T-cell (primary cell): Measurements from ENCODE around the gene PPDPF. TPM values are rescaled to one million over a fixed set of nuclear protein-coding genes. Genes with fewer than 3 reads are reported as not detected.

Experiments
- ATAC-seq, 4 experiments: fragments of 200-7000 bp in 3 of 4; fragments of 150-1000 bp in 1 of 4; cut with Tn5 transposase; replicated peaks in 1 of 4; 1 replicate in 3 of 4; 2 replicates in 1 of 4; pipeline ENCODE4 v1.10.0; 2021; ENCODE audit warnings: moderate library complexity in 3 of 4, mild to moderate bottlenecking in 2 of 4, moderate number of reproducible peaks in 1 of 4
- CTCF ChIA-PET, 2 donors: fragments of 300-600 bp; sonication (Branson Sonifier 250); formaldehyde crosslinking; loops; one replicate each; lab custom pipeline; 2022; ENCODE audit warnings: antibody characterized with exemption in 2 of 2; lab: Charles Lee
- POLR2A ChIA-PET, 2 donors: fragments of 300-600 bp; sonication (Branson Sonifier 250); formaldehyde crosslinking; loops; one replicate each; lab custom pipeline; 2022; ENCODE audit warnings: antibody characterized with exemption in 2 of 2; lab: Charles Lee
- DNase-seq, 35 experiments: peaks; one replicate each; pipeline versions ENCODE4 v3.0.0 to v3.0.0-alpha.2; 2013 to 2023
- H3K27ac ChIP-seq: one replicate; pipeline ENCODE4 v1.5.1; 2013; ENCODE audit warnings: low read length
- H3K27me3 ChIP-seq, 2 experiments: replicated peaks in 1 of 2; 1 replicate in 1 of 2; 2 replicates in 1 of 2; pipeline versions ENCODE4 v1.6.1 to v1.7.0; 2013; ENCODE audit warnings: low read length in 1 of 2, mixed read lengths in 1 of 2; ENCODE audit not compliant: control insufficient read depth in 2 of 2, insufficient read depth in 2 of 2; ENCODE audit errors: extremely low read depth in 1 of 2
- H3K36me3 ChIP-seq, 2 donors: 1 replicate in 1 of 2; 2 replicates in 1 of 2; pipeline versions ENCODE4 v1.6.1 to v1.7.0; 2013; ENCODE audit warnings: low read length in 1 of 2; ENCODE audit not compliant: control insufficient read depth in 2 of 2, insufficient read depth in 1 of 2; ENCODE audit errors: extremely low read depth in 1 of 2
- H3K4me1 ChIP-seq, 2 experiments: 1 replicate in 1 of 2; 2 replicates in 1 of 2; pipeline versions ENCODE4 v1.6.1 to v1.7.0; 2013; ENCODE audit warnings: low read length in 2 of 2, mixed read lengths in 1 of 2; ENCODE audit not compliant: insufficient read depth in 2 of 2, control insufficient read depth in 1 of 2; ENCODE audit errors: extremely low read depth in 1 of 2
- H3K4me3 ChIP-seq, 2 donors: 1 replicate in 1 of 2; 2 replicates in 1 of 2; pipeline versions ENCODE4 v1.5.1 to v1.7.0; 2013; ENCODE audit warnings: mild to moderate bottlenecking in 2 of 2, low read length in 1 of 2, moderate library complexity in 1 of 2; ENCODE audit not compliant: control insufficient read depth in 1 of 2; ENCODE audit errors: extremely low read depth in 1 of 2
- H3K9me3 ChIP-seq: 2 replicates; pipeline ENCODE4 v1.7.0; 2013
- H3K27ac Mint-ChIP-seq, 2 donors: one replicate each; pipeline ENCODE4 v1.8.0; 2020 to 2021; ENCODE audit warnings: mild to moderate bottlenecking in 2 of 2, mixed read lengths in 2 of 2
- H3K27me3 Mint-ChIP-seq, 2 donors: one replicate each; pipeline ENCODE4 v1.8.0; 2021 to 2022; ENCODE audit warnings: mixed read lengths in 2 of 2
- H3K36me3 Mint-ChIP-seq: one replicate; pipeline ENCODE4 v1.8.0; 2021; ENCODE audit warnings: mixed read lengths
- H3K4me1 Mint-ChIP-seq, 3 donors: one replicate each; pipeline ENCODE4 v1.8.0; 2020 to 2022; ENCODE audit warnings: mixed read lengths in 3 of 3, mild to moderate bottlenecking in 1 of 3
- H3K4me3 Mint-ChIP-seq, 3 donors: one replicate each; pipeline ENCODE4 v1.8.0; 2020 to 2022; ENCODE audit warnings: mild to moderate bottlenecking in 3 of 3, mixed read lengths in 3 of 3, moderate library complexity in 3 of 3
- H3K9me3 Mint-ChIP-seq, 3 donors: one replicate each; pipeline ENCODE4 v1.8.0; 2020 to 2022; ENCODE audit warnings: mixed read lengths in 3 of 3
- WGBS: methylation state at CpG from one replicate; pipeline ENCODE4 v1.1.5; 2013; ENCODE audit warnings: missing lambda C conversion rate; ENCODE audit not compliant: insufficient coverage; 5-methylcytosine and 5-hydroxymethylcytosine counted together
- total RNA-seq, 35 experiments: library from RNA in 6 of 35; stranded (reverse) in 6 of 35; fragments of 120-200 nt in 1 of 35; gene quantifications; one replicate each; pipeline versions ENCODE4 v1.2.1 to v1.2.4 and lab custom pipeline; 2013 to 2026

The PPDPF gene
- total RNA-seq, 5 donors from 2014 or later (not counting 1 experiment from before 2014, with no cell fraction given): 147 to 320 (median 300) TPM

- Mint-ChIP-seq H3K27ac (no peak overlapping the region), H3K27me3 (peaks cover 0 to 10% of the 10 kb centered on the region in 2 donors), H3K4me1 (peaks cover 14 to 27% (median 23%) of the 10 kb centered on the region in 3 donors), H3K4me3 (no peak overlapping the region), H3K9me3 (no peaks in the 10 kb centered on the region), H3K36me3 (no peaks in the 10 kb centered on the region)
- H3K9me3 ChIP-seq: no peaks in the 10 kb centered on the region
- ChIA-PET POLR2A (no interaction called here), CTCF (no interaction called here)
- no peaks in the 10 kb centered on the region for H3K36me3 ChIP-seq
- H3K4me1 ChIP-seq: peaks cover 22 to 30% of the 10 kb centered on the region in 2 experiments
- 75% methylated on average over 9 of the region's 11 CpGs for WGBS
- no peak overlapping the region for H3K4me3 ChIP-seq
- H3K27me3 ChIP-seq: peaks cover 0 to 46% of the 10 kb centered on the region in 2 experiments
- ATAC-seq: no peak
- no peak for DNase-seq
- H3K27ac ChIP-seq: no peak overlapping the region
These were observed 28.0 kb downstream of the PPDPF start for GRCh38 chr20:63548542-63548941.

GRCh38 chr20:63549019-63549418 lies 28.5 kb downstream of the PPDPF start:
- ChIA-PET CTCF (no interaction called here), POLR2A (no interaction called here)
- Histone ChIP-seq H3K4me1 (peaks cover 22 to 35% of the 10 kb centered on the region in 2 experiments), H3K27me3 (peaks cover 0 to 46% of the 10 kb centered on the region in 2 experiments), H3K4me3 (no peak overlapping the region), H3K27ac (no peak overlapping the region), H3K9me3 (no peaks in the 10 kb centered on the region), H3K36me3 (no peaks in the 10 kb centered on the region)
- DNase-seq: no peak
- H3K4me1 Mint-ChIP-seq: peaks cover 14 to 27% (median 19%) of the 10 kb centered on the region in 3 donors
- ATAC-seq: no peak
- H3K27me3 Mint-ChIP-seq: peaks cover 0 to 10% of the 10 kb centered on the region in 2 donors
- WGBS: 25% methylated on average over 4 of the region's 25 CpGs
- H3K36me3 Mint-ChIP-seq: no peaks in the 10 kb centered on the region
- no peak overlapping the region for H3K27ac Mint-ChIP-seq
- H3K4me3 Mint-ChIP-seq: no peak overlapping the region
- no peaks in the 10 kb centered on the region for H3K9me3 Mint-ChIP-seq

- H3K36me3 Mint-ChIP-seq: no peaks in the 10 kb centered on the region
These were observed 29.2 kb downstream of the PPDPF start for GRCh38 chr20:63549679-63550282.

GRCh38 chr20:63551068-63551467 lies 30.5 kb downstream of the PPDPF start:
- Histone ChIP-seq H3K4me3 (no peak overlapping the region), H3K27ac (no peak overlapping the region), H3K27me3 (peaks cover 0 to 46% of the 10 kb centered on the region in 2 experiments), H3K4me1 (peaks cover 22 to 39% of the 10 kb centered on the region in 2 experiments), H3K9me3 (no peaks in the 10 kb centered on the region), H3K36me3 (no peaks in the 10 kb centered on the region)
- CTCF ChIA-PET: interaction anchor here in 1 of 2 donors (0.7 to 1.0 kb wide), 2 partner anchors 13 to 242 kb away, joined by 3 to 5 read pairs; no protein-coding TSS in a partner anchor
- WGBS: 64% methylated on average over 5 of the region's 9 CpGs
- peaks cover 0 to 10% of the 10 kb centered on the region in 2 donors for H3K27me3 Mint-ChIP-seq
- no peak overlapping the region for H3K27ac Mint-ChIP-seq
- H3K4me1 Mint-ChIP-seq: peaks cover 12 to 32% (median 18%) of the 10 kb centered on the region in 3 donors
- no peaks in the 10 kb centered on the region for H3K36me3 Mint-ChIP-seq
- H3K4me3 Mint-ChIP-seq: no peak overlapping the region
- POLR2A ChIA-PET: interaction anchor here in 1 of 2 donors (0.6 kb wide), 1 partner anchor 12 kb away, joined by 3 read pairs; no protein-coding TSS in a partner anchor
- no peak for DNase-seq
- no peak for ATAC-seq
- H3K9me3 Mint-ChIP-seq: no peaks in the 10 kb centered on the region

More at GRCh38 chr20:63549679-63550282, 29.2 kb downstream of the PPDPF start:
- ChIA-PET POLR2A (no interaction called here), CTCF (no interaction called here)
- Histone ChIP-seq H3K9me3 (no peaks in the 10 kb centered on the region), H3K4me3 (no peak overlapping the region), H3K4me1 (peaks cover 22 to 42% of the 10 kb centered on the region in 2 experiments), H3K36me3 (no peaks in the 10 kb centered on the region), H3K27ac (no peak overlapping the region), H3K27me3 (peaks cover 0 to 46% of the 10 kb centered on the region in 2 experiments)
- Mint-ChIP-seq H3K4me3 (no peak overlapping the region), H3K4me1 (peaks cover 14 to 34% (median 18%) of the 10 kb centered on the region in 3 donors), H3K27me3 (peaks cover 0 to 10% of the 10 kb centered on the region in 2 donors), H3K27ac (no peak overlapping the region), H3K9me3 (no peaks in the 10 kb centered on the region)
- DNase-seq (no peak), ATAC-seq (no peak)
- 89% methylated on average over 12 of the region's 18 CpGs for WGBS

- peak; percentile 49 to 69 (median 64) for ATAC-seq
- H3K27me3 Mint-ChIP-seq: peaks cover 0 to 6% of the 10 kb centered on the region in 2 donors
- CTCF ChIA-PET: interaction anchor here in 1 of 2 donors (0.9 to 1.0 kb wide), 2 partner anchors 15 to 89 kb away, joined by 3 read pairs; no protein-coding TSS in a partner anchor
These were observed 32.1 kb downstream of the PPDPF start for GRCh38 chr20:63552481-63553249.

More at GRCh38 chr20:63552481-63553249, 32.1 kb downstream of the PPDPF start:
- WGBS: 10% methylated on average over 5 of the region's 15 CpGs
- Histone ChIP-seq H3K36me3 (no peaks in the 10 kb centered on the region), H3K27ac (peak overlapping the region; percentile 86), H3K4me1 (peaks cover 22 to 37% of the 10 kb centered on the region in 2 experiments), H3K27me3 (peaks cover 0 to 36% of the 10 kb centered on the region in 2 experiments), H3K4me3 (peak overlapping the region; percentile 54 to 61), H3K9me3 (no peaks in the 10 kb centered on the region)
- Mint-ChIP-seq H3K27ac (peak overlapping the region; percentile 88 to 90), H3K36me3 (no peaks in the 10 kb centered on the region), H3K4me3 (peak overlapping the region; percentile 59 to 76 (median 61)), H3K4me1 (peaks cover 12 to 31% (median 18%) of the 10 kb centered on the region in 3 donors), H3K9me3 (no peaks in the 10 kb centered on the region)
- peak; percentile 28 to 79 (median 57) for DNase-seq
- POLR2A ChIA-PET: interaction anchor here (0.6 to 0.8 kb wide), 3 partner anchors 21 to 457 kb away, joined by 3 read pairs; partner anchors contain the start of gene SAMD10 (in 1 of the 2)
